SU-DHL-6 (cell line): ENCODE results near the gene KDELR1.
"Not testable (repeated sequence)": the region's sequence is repeated elsewhere in the genome, so short reads cannot be mapped to it uniquely, and the experiment has no call there.

Source experiments
- H2AFZ ChIP-seq: fragments of 200-600 bp; sonication (generic); 2 replicates; pipeline ENCODE4 v1.6.1; 2014; ENCODE audit warnings: low read depth, mild to moderate bottlenecking, moderate library complexity, mixed read lengths, antibody characterized with exemption, low read length; ENCODE audit not compliant: severe bottlenecking
- H3F3A ChIP-seq: fragments of 200-600 bp; shearing (Covaris generic); 2 replicates; pipeline ENCODE4 v1.6.0; 2016; ENCODE audit warnings: antibody characterized with exemption, mild to moderate bottlenecking; ENCODE audit not compliant: insufficient read depth
- H3K27ac ChIP-seq: fragments of 200-600 bp; sonication (generic); 2 replicates; pipeline ENCODE4 v1.5.1; 2016; ENCODE audit warnings: low read depth, mild to moderate bottlenecking, low read length, moderate library complexity, mixed read lengths
- H3K27me3 ChIP-seq: fragments of 200-600 bp; sonication (generic), shearing (Covaris generic); 2 replicates; pipeline ENCODE4 v1.6.0; 2014; ENCODE audit warnings: mild to moderate bottlenecking, low read length
- H3K36me3 ChIP-seq: fragments of 200-600 bp; sonication (generic); 2 replicates; pipeline ENCODE4 v1.6.1; 2014; ENCODE audit warnings: mild to moderate bottlenecking, low read length, mixed read lengths
- H3K4me2 ChIP-seq: fragments of 300-600, 200-600 bp; shearing (Covaris generic), sonication (generic); 2 replicates; pipeline ENCODE4 v1.6.0; 2014; ENCODE audit warnings: low read length, low read depth, mild to moderate bottlenecking; ENCODE audit not compliant: poor library complexity, severe bottlenecking
- H3K4me3 ChIP-seq: fragments of 200-600 bp; sonication (generic); 2 replicates; pipeline ENCODE4 v1.5.1; 2014; ENCODE audit warnings: antibody characterized with exemption, low read length, mild to moderate bottlenecking, mixed read lengths; ENCODE audit not compliant: insufficient read depth, poor library complexity, severe bottlenecking
- H3K79me2 ChIP-seq: fragments of 200-600 bp; sonication (generic); 2 replicates; pipeline ENCODE4 v1.6.1; 2014; ENCODE audit warnings: mild to moderate bottlenecking, low read length, moderate library complexity; ENCODE audit not compliant: insufficient read depth
- H3K9ac ChIP-seq: fragments of 200-600 bp; sonication (generic); 2 replicates; pipeline ENCODE4 v1.7.0; 2014; ENCODE audit warnings: mild to moderate bottlenecking, low read length
- H3K9me2 ChIP-seq: fragments of 200-600 bp; sonication (generic); replicated peaks from 2 replicates; pipeline ENCODE4 v1.6.1; 2014; ENCODE audit warnings: low read length; ENCODE audit not compliant: insufficient read depth
- H3K9me3 ChIP-seq: fragments of 200-600 bp; sonication (generic); 2 replicates; pipeline ENCODE4 v1.6.1; 2014; ENCODE audit warnings: low read length, mixed read lengths; ENCODE audit not compliant: insufficient read depth
- H4K20me1 ChIP-seq: fragments of 200-600 bp; sonication (generic); 2 replicates; pipeline ENCODE4 v1.6.1; 2014; ENCODE audit warnings: low read depth, mild to moderate bottlenecking, antibody characterized with exemption, low read length, moderate library complexity, mixed read lengths
- EZH2phosphoT487 ChIP-seq: fragments of 200-600 bp; sonication (generic), shearing (Covaris generic); conservative IDR thresholded peaks from 2 replicates; pipeline ENCODE4 v1.6.1; 2018; ENCODE audit warnings: mild to moderate bottlenecking, antibody characterized with exemption, low read length, moderate library complexity, mixed read lengths
- TF ChIP-seq, protein P1 (sequence below): fragments of 200-600 bp; sonication (generic); IDR thresholded peaks from one replicate; pipeline ENCODE4 v1.5.1; 2017; ENCODE audit warnings: antibody characterized with exemption, mild to moderate bottlenecking, low read length, moderate library complexity; ENCODE audit not compliant: insufficient read depth, poor library complexity, severe bottlenecking

The KDELR1 gene

GRCh38 chr19:48394331-48395169 lies 3.2 kb upstream of the KDELR1 start:
- H3K9ac ChIP-seq: no peak overlapping the region
- no peaks in the 10 kb centered on the region; the same call in 1 of the 2 replicates for H3F3A ChIP-seq
- H3K9me2 ChIP-seq: no peaks in the 10 kb centered on the region
- no peaks in the 10 kb centered on the region for H4K20me1 ChIP-seq
- no peak overlapping the region for H3K4me3 ChIP-seq
- H3K27me3 ChIP-seq: no peaks in the 10 kb centered on the region
- no peaks in the 10 kb centered on the region for H3K36me3 ChIP-seq
- H3K4me2 ChIP-seq: no peak overlapping the region
- H3K79me2 ChIP-seq: peaks cover 3% of the 10 kb centered on the region; the same call in 1 of the 2 replicates
- H3K27ac ChIP-seq: no peak overlapping the region
- no peaks in the 10 kb centered on the region for H3K9me3 ChIP-seq
- no peak for TF ChIP-seq EZH2phosphoT487
- TF ChIP-seq, protein P1, sequence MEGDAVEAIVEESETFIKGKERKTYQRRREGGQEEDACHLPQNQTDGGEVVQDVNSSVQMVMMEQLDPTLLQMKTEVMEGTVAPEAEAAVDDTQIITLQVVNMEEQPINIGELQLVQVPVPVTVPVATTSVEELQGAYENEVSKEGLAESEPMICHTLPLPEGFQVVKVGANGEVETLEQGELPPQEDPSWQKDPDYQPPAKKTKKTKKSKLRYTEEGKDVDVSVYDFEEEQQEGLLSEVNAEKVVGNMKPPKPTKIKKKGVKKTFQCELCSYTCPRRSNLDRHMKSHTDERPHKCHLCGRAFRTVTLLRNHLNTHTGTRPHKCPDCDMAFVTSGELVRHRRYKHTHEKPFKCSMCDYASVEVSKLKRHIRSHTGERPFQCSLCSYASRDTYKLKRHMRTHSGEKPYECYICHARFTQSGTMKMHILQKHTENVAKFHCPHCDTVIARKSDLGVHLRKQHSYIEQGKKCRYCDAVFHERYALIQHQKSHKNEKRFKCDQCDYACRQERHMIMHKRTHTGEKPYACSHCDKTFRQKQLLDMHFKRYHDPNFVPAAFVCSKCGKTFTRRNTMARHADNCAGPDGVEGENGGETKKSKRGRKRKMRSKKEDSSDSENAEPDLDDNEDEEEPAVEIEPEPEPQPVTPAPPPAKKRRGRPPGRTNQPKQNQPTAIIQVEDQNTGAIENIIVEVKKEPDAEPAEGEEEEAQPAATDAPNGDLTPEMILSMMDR: no peak
- H2AFZ ChIP-seq: no peak overlapping the region

DNA sequence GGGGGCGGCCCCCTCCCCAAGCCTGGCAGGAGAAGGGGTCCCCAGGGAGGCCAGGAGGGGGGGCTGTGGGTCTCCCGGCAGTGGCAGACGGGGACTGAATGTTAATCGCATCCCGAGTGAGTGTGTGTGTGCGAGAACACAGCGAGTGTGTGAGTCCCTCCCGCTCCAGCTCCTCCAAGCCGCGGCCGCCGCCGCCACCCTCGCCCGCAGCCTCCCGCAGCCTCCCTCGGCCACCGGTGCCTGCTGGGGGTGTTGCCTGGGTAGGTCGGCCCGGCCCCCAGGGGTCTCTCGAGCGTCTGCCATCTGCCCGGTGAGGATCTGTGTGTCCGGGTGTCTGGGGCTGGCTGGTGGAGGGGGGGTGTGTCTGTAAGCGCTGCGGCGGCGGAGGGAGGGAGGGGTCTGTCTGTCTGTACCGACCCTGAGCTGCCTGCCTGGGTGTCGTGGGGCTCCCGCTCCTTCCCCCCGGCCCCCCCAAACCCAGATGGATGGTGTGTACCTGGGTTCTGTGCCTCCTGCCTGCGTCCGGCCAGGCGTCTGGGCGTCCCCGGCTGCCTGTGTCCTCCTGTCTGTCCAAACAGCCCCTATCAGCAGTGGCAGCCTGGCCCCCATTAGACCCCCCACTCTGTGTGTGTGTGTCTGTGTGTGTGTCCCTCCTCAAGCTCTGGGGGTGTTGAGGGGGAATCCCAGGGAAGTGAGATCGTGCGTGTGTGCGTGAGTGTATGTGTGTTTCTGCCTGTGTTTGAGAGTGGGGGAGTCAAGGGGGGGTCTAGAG lies 2.4 kb upstream of the KDELR1 start, which contains the start of gene GRIN2D:
TSS of gene GRIN2D (plus strand) at position 110 of the 772 bp plus-strand sequence. CDS start 4,725 bp downstream, outside the sequence.
- no peak within 1 kb of the TSS for H2AFZ ChIP-seq
- no peaks in the 10 kb centered on the region for H3K36me3 ChIP-seq
- peaks cover 3% of the 10 kb centered on the region; the same call in 1 of the 2 replicates for H3K79me2 ChIP-seq
- H3K9me2 ChIP-seq: no peaks in the 10 kb centered on the region
- H3K9me3 ChIP-seq: no peaks in the 10 kb centered on the region
- H3K9ac ChIP-seq: no peak within 1 kb of the TSS
- TF ChIP-seq, protein P1: no peak
- no peak for TF ChIP-seq EZH2phosphoT487
- no peak within 1 kb of the TSS for H3K4me3 ChIP-seq
- no peaks in the 10 kb centered on the region for H3K27me3 ChIP-seq
- H3K27ac ChIP-seq: no peak within 1 kb of the TSS
- no peaks in the 10 kb centered on the region for H3F3A ChIP-seq
- H4K20me1 ChIP-seq: no peaks in the 10 kb centered on the region
- H3K4me2 ChIP-seq: no peak within 1 kb of the TSS

DNA sequence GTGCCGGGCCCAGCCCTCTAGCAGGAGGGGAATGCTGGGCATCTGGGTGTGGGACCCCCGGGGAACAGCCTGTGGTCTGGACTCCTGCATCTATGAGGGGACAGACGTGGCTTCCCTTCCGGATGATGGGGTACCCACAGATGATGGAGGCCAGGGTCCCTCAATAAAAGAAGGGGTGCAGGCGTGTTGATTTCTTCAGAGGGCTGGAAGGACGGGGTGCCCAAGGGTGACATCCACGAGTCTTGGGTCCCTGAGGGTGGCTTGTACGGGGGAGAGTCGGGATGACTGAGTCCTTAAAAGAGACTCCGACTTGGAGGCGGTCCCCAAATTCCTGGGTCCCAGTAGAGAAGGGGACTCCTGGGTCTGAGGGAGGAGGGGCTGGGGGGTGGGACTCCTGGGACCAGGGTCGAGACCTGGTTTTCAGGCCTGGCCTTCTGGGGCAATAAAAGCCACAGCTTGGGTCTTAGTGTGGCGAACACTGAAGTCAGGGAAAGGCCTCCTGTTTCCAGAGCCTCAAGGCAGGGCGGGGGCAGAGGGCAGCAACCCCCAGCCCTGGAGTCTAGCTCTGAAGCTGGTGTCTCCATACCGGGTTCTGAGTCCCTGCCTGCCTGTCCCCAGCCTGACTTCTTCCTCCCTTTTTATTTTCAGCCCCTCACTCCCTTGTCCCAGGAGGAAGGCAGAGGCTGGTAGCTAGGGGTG lies 1.7 kb upstream of the KDELR1 start:
- H2AFZ ChIP-seq: no peak overlapping the region
- no peaks in the 10 kb centered on the region for H3K9me3 ChIP-seq
- H3K27ac ChIP-seq: no peak overlapping the region
- no peaks in the 10 kb centered on the region for H3K9me2 ChIP-seq
- no peaks in the 10 kb centered on the region for H3F3A ChIP-seq
- no peak overlapping the region for H3K4me3 ChIP-seq
- H3K4me2 ChIP-seq: no peak overlapping the region
- peaks cover 2% of the 10 kb centered on the region; the same call in 1 of the 2 replicates for H3K36me3 ChIP-seq
- H3K79me2 ChIP-seq: peaks cover 3% of the 10 kb centered on the region; the same call in 1 of the 2 replicates
- H3K27me3 ChIP-seq: no peaks in the 10 kb centered on the region
- no peak overlapping the region for H3K9ac ChIP-seq
- TF ChIP-seq, protein P1: no peak
- no peak for TF ChIP-seq EZH2phosphoT487
- H4K20me1 ChIP-seq: no peaks in the 10 kb centered on the region

DNA sequence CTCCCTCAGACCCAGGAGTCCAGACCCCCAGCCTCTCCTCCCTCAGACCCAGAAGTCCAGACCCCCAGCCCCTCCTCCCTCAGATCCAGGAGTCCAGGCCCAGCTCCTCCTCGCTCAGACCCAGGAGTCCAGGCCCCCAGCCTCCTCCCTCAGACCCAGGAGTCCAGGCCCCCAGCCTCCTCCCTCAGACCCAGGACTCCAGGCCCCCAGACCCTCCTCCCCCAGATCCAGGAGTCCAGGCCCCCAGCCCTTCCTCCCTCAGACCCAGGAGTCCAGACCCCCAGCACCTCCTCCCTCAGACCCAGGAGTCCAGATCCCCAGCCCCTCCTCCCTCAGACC lies 624 bp upstream of the KDELR1 start:
- H3F3A ChIP-seq, H3K27me3 ChIP-seq, H3K9me2 ChIP-seq, H3K27ac ChIP-seq, H4K20me1 ChIP-seq, H3K36me3 ChIP-seq, H3K4me3 ChIP-seq, H3K79me2 ChIP-seq, H2AFZ ChIP-seq, H3K9me3 ChIP-seq: not testable (repeated sequence)
- H3K9ac ChIP-seq: peak overlapping the region; percentile 89; the same call in 1 of the 2 replicates
- H3K4me2 ChIP-seq: peak overlapping the region; percentile 81
